ENCODE data around the gene FLT4. TPM values are rescaled to one million over a fixed set of nuclear protein-coding genes. Genes with fewer than 3 reads are reported as not detected.

FLT4 gene
- polyA plus RNA-seq, 3 donors: not detected

DNA sequence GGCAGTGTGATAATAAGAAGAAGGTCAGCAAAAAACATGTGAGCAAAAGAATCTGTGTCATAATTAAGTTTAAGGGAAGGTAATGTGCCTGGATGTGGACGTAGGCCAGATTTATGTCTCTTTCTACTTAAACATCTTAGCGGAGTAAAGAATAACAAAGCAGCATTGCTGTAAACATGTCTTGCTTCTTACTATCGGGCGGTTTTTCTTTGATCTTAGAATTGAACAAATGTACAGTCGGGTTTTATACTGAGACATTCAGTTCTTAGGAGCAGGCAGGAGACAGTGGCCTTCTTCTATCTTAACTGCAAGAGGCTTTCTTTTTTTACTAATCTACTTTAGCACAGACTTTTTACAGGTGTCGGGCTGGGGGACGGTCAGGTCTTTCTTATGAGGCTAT, 40.4 kb upstream of the FLT4 start:
- Histone ChIP-seq H2AFZ (ENCODE audit: insufficient read depth, low read depth, low read length, poor library complexity, severe bottlenecking) (no peak overlapping the region), H3K27ac (ENCODE audit: low read depth in 1 of 2, low read length in 2 of 2) (no peak overlapping the region), H4K20me1 (ENCODE audit: insufficient read depth, low read length) (no peaks in the 10 kb centered on the region), H3K9ac (ENCODE audit: insufficient read depth, low read length, poor library complexity, severe bottlenecking) (no peak overlapping the region), H3K27me3 (ENCODE audit: control insufficient read depth in 2 of 2, insufficient read depth in 2 of 2, low read length in 2 of 2) (no peaks in the 10 kb centered on the region), H3K36me3 (replicated peaks in 1 of 2; ENCODE audit: control insufficient read depth in 1 of 2, insufficient read depth in 2 of 2, low read length in 2 of 2) (no peaks in the 10 kb centered on the region), H3K4me2 (replicated peaks; ENCODE audit: extremely low read depth, low read length, poor library complexity, severe bottlenecking) (no peak overlapping the region), H3K79me2 (ENCODE audit: insufficient read depth, low read length) (no peaks in the 10 kb centered on the region), H3K4me3 (replicated peaks in 1 of 3; ENCODE audit: low read depth in 2 of 3, low read length in 3 of 3) (no peak overlapping the region), H3K4me1 (ENCODE audit: control insufficient read depth in 1 of 2, insufficient read depth in 2 of 2, low read length in 2 of 2) (no peaks in the 10 kb centered on the region), H3K9me3 (replicated peaks in 1 of 2; ENCODE audit: control insufficient read depth in 1 of 2, insufficient read depth in 1 of 2, low read length in 2 of 2) (no peaks in the 10 kb centered on the region)
- WGBS (ENCODE audit: insufficient coverage): no CpG with 5 or more reads among the region's 7 CpGs
- Mint-ChIP-seq H3K4me3 (no peak overlapping the region), H3K36me3 (no peaks in the 10 kb centered on the region), H3K27me3 (ENCODE audit: low read depth in 3 of 3) (peaks cover 7 to 12% (median 11%) of the 10 kb centered on the region in 3 donors), H3K4me1 (no peaks in the 10 kb centered on the region), H3K27ac (no peak overlapping the region), H3K9me3 (peaks cover 0 to 3% (median 0%) of the 10 kb centered on the region in 7 donors)
- TF ChIP-seq, protein P1, sequence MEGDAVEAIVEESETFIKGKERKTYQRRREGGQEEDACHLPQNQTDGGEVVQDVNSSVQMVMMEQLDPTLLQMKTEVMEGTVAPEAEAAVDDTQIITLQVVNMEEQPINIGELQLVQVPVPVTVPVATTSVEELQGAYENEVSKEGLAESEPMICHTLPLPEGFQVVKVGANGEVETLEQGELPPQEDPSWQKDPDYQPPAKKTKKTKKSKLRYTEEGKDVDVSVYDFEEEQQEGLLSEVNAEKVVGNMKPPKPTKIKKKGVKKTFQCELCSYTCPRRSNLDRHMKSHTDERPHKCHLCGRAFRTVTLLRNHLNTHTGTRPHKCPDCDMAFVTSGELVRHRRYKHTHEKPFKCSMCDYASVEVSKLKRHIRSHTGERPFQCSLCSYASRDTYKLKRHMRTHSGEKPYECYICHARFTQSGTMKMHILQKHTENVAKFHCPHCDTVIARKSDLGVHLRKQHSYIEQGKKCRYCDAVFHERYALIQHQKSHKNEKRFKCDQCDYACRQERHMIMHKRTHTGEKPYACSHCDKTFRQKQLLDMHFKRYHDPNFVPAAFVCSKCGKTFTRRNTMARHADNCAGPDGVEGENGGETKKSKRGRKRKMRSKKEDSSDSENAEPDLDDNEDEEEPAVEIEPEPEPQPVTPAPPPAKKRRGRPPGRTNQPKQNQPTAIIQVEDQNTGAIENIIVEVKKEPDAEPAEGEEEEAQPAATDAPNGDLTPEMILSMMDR (IDR thresholded peaks at IDR 0.05): no peak
- DNase-seq: no peak
- intact Hi-C loops (cut with micrococcal nuclease): no loop called here

DNA sequence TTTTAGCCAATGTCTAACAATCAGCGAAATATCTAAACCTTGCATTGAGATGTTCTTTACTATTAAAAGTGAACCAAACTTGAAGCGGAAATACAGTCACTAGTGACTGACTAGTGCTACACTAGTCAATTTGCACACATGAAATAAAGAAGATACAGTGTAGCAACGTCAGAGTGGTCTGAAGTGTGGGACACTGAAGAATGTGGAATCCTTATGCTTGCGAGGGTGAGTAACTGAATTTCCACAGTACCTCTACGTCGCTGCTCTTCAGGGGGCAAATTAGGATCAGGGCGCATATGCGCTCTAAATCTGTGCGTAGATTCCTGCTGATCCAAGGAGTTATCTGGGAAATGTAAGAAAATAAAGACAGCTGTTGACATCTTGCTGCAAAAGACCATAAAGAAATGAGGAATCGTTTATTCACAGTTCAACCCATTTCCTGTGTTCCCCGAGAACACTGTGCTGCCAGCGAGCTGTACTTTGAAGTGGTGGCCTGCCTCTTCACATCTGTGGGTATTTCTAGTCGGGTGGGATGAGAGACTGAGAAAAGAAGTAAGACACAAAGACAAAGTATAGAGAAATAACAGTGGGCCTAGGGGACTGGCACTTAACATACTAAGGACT, 39.8 kb upstream of the FLT4 start:
- no peak for DNase-seq
- 70% methylated on average over 11 of the region's 13 CpGs for WGBS (ENCODE audit: insufficient coverage)
- H3K4me1 Mint-ChIP-seq: no peaks in the 10 kb centered on the region

More for the DNA sequence above, 39.8 kb upstream of the FLT4 start:
- no peak overlapping the region for H3K27ac Mint-ChIP-seq
- Histone ChIP-seq H3K27ac (ENCODE audit: low read depth in 1 of 2, low read length in 2 of 2) (no peak overlapping the region), H3K9ac (ENCODE audit: insufficient read depth, low read length, poor library complexity, severe bottlenecking) (no peak overlapping the region), H4K20me1 (ENCODE audit: insufficient read depth, low read length) (no peaks in the 10 kb centered on the region), H3K4me2 (replicated peaks; ENCODE audit: extremely low read depth, low read length, poor library complexity, severe bottlenecking) (no peak overlapping the region), H3K27me3 (ENCODE audit: control insufficient read depth in 2 of 2, insufficient read depth in 2 of 2, low read length in 2 of 2) (no peaks in the 10 kb centered on the region), H3K4me1 (ENCODE audit: control insufficient read depth in 1 of 2, insufficient read depth in 2 of 2, low read length in 2 of 2) (no peaks in the 10 kb centered on the region), H3K4me3 (replicated peaks in 1 of 3; ENCODE audit: low read depth in 2 of 3, low read length in 3 of 3) (no peak overlapping the region), H2AFZ (ENCODE audit: insufficient read depth, low read depth, low read length, poor library complexity, severe bottlenecking) (no peak overlapping the region), H3K9me3 (replicated peaks in 1 of 2; ENCODE audit: control insufficient read depth in 1 of 2, insufficient read depth in 1 of 2, low read length in 2 of 2) (no peaks in the 10 kb centered on the region), H3K79me2 (ENCODE audit: insufficient read depth, low read length) (no peaks in the 10 kb centered on the region), H3K36me3 (replicated peaks in 1 of 2; ENCODE audit: control insufficient read depth in 1 of 2, insufficient read depth in 2 of 2, low read length in 2 of 2) (no peaks in the 10 kb centered on the region)
- intact Hi-C loops (cut with micrococcal nuclease): no loop called here
- H3K9me3 Mint-ChIP-seq: no peaks in the 10 kb centered on the region
- no peak overlapping the region for H3K4me3 Mint-ChIP-seq
- TF ChIP-seq, protein P1 (IDR thresholded peaks at IDR 0.05): no peak
- H3K27me3 Mint-ChIP-seq (ENCODE audit: low read depth in 3 of 3): peaks cover 7 to 11% (median 7%) of the 10 kb centered on the region in 3 donors
- H3K36me3 Mint-ChIP-seq: no peaks in the 10 kb centered on the region

Measured in CD14-positive monocyte (primary cell).